ENCODE results near the gene TTC9C.
"Not testable (repeated sequence)": the region's sequence is repeated elsewhere in the genome, so short reads cannot be mapped to it uniquely, and the experiment has no call there.

TTC9C gene

GRCh38 chr11:62710001-62710345, 18.3 kb upstream of the TTC9C start:
- no peak for DNase-seq

GRCh38 chr11:62712276-62712812, 15.9 kb upstream of the TTC9C start:
- DNase-seq: no peak

- DNase-seq: no peak
These were observed 15.4 kb upstream of the TTC9C start for GRCh38 chr11:62712861-62713260.

GRCh38 chr11:62713343-62713742, 14.9 kb upstream of the TTC9C start:
- DNase-seq: no peak

- no peak for DNase-seq
These were observed 12.8 kb upstream of the TTC9C start for GRCh38 chr11:62715150-62716130.

- no peak for DNase-seq
These were observed 12.1 kb upstream of the TTC9C start for GRCh38 chr11:62716206-62716605.

- no peak for DNase-seq
These were observed 11.5 kb upstream of the TTC9C start for GRCh38 chr11:62716816-62717215.

- DNase-seq: no peak
These were observed 8.8 kb upstream of the TTC9C start for GRCh38 chr11:62719302-62719978.

- DNase-seq: no peak
These were observed 6.3 kb upstream of the TTC9C start for GRCh38 chr11:62721994-62722393.

GRCh38 chr11:62724171-62724570, 4.1 kb upstream of the TTC9C start:
- DNase-seq: no peak

- DNase-seq: no peak
These were observed 2.6 kb upstream of the TTC9C start for GRCh38 chr11:62725646-62726045.

GRCh38 chr11:62726156-62726914, 2.0 kb upstream of the TTC9C start:
- DNase-seq: no peak

GRCh38 chr11:62726915-62727164, 1.4 kb upstream of the TTC9C start:
- DNase-seq: no peak

- peak; percentile 99 for DNase-seq
These were observed 968 bp upstream of the TTC9C start, which contains the start of gene HNRNPUL2 for GRCh38 chr11:62727165-62727871. Gene HNRNPUL2, minus strand, starts transcription at chr11:62727457. Its CDS starts 301 bp downstream, at chr11:62727156.

- peak; percentile 99 for DNase-seq
These were observed 465 bp upstream of the TTC9C start for GRCh38 chr11:62727872-62728170.

- not testable (repeated sequence) for DNase-seq
These were observed 1.8 kb downstream of the TTC9C start for GRCh38 chr11:62730076-62730475.

- DNase-seq: no peak
These were observed 4.5 kb downstream of the TTC9C start for GRCh38 chr11:62732830-62733229.

- DNase-seq: no peak
These were observed 8.9 kb downstream of the TTC9C start for GRCh38 chr11:62737196-62737595.

GRCh38 chr11:62747475-62748160, 19.3 kb downstream of the TTC9C start:
- DNase-seq: no peak

GRCh38 chr11:62749931-62750330, 21.6 kb downstream of the TTC9C start:
- not testable (repeated sequence) for DNase-seq

- no peak for DNase-seq
These were observed 24.0 kb downstream of the TTC9C start for GRCh38 chr11:62752177-62752785.
